Loucy (cell line): ENCODE results near the gene CAMK1D.

Experiments used
- CTCF ChIP-seq: fragments of 200-600 bp; sonication (generic); conservative IDR thresholded peaks from 2 replicates; pipeline ENCODE4 v1.5.1; 2014; ENCODE audit warnings: mild to moderate bottlenecking, antibody characterized with exemption, low read length
- EZH2phosphoT487 ChIP-seq: fragments of 200-600 bp; IDR thresholded peaks from 2 replicates; pipeline ENCODE4 v1.6.1; 2018; ENCODE audit warnings: antibody characterized with exemption, mild to moderate bottlenecking, moderate library complexity, borderline replicate concordance

DNA sequence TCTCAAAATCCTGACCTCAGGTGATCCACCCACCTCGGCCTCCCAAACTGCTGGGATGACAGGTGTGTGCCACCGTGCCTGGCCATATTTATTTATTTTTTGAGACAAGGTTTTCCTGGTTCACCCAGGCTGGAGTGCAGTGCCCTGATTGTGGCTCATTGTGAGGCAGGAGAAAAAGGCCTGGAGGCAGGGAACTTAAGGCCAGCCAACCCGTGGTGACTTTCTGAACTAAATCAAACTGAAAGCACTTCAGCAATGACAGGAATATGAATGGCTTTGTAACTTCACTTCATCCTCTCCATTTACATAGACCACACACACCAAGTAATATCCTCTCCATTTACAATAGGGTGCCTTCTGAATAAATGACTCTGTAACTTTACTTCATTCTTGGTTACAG lies 527.8 kb downstream of the CAMK1D start:
- no peak for TF ChIP-seq CTCF
- no peak for TF ChIP-seq EZH2phosphoT487
